HFFc6 (cell line): Measurements from ENCODE around the gene ZNF521. TPM values are rescaled to one million over a fixed set of nuclear protein-coding genes. Genes with fewer than 3 reads are reported as not detected.

Source experiments
- DNase-seq: peaks from one replicate; pipeline ENCODE4 v3.0.0-alpha.2; 2018
- H3K27ac Mint-ChIP-seq: 2 replicates; pipeline ENCODE4 v1.8.0; 2020; ENCODE audit warnings: mild to moderate bottlenecking, mixed read lengths
- H3K27me3 Mint-ChIP-seq: 2 replicates; pipeline ENCODE4 v1.8.0; 2021; ENCODE audit warnings: mild to moderate bottlenecking, moderate library complexity, mixed read lengths; ENCODE audit not compliant: insufficient read depth
- H3K36me3 Mint-ChIP-seq: 2 replicates; pipeline ENCODE4 v1.8.0; 2021; ENCODE audit warnings: low read depth, mixed read lengths
- H3K4me1 Mint-ChIP-seq: 2 replicates; pipeline ENCODE4 v1.8.0; 2020; ENCODE audit warnings: low read depth, mixed read lengths
- H3K4me3 Mint-ChIP-seq: 2 replicates; pipeline ENCODE4 v1.8.0; 2020; ENCODE audit warnings: mild to moderate bottlenecking, moderate library complexity, mixed read lengths
- H3K9me3 Mint-ChIP-seq: 2 replicates; pipeline ENCODE4 v1.8.0; 2020; ENCODE audit warnings: mild to moderate bottlenecking, mixed read lengths
- CTCF ChIP-seq: fragments of 200-600 bp; sonication (generic); IDR thresholded peaks from 2 replicates; pipeline ENCODE4 v1.5.0; 2021; ENCODE audit warnings: antibody characterized with exemption, mild to moderate bottlenecking
- total RNA-seq, 6 experiments: library from RNA; stranded (reverse); fragmentation: NEBNext Ultra II Directional; extraction: Animal tissue kit (Norgen Biotek cat#: 25700); gene quantifications; 2 replicates in 1 of 6; 3 replicates in 5 of 6; pipeline ENCODE4 v1.2.3, GENCODE V29; 2021

ZNF521 gene
- total RNA-seq, 6 experiments from 2014 or later: 0.27 to 5.3 (median 0.84) TPM

GRCh38 chr18:25346561-25346960 lies 5.4 kb downstream of the ZNF521 start:
- TF ChIP-seq CTCF: no peak
- H3K9me3 Mint-ChIP-seq: no peaks in the 10 kb centered on the region
- H3K4me3 Mint-ChIP-seq: no peak overlapping the region
- no peak for DNase-seq
- peaks cover 11% of the 10 kb centered on the region for H3K27me3 Mint-ChIP-seq
- H3K36me3 Mint-ChIP-seq: no peaks in the 10 kb centered on the region
- peaks cover 14% of the 10 kb centered on the region for H3K4me1 Mint-ChIP-seq
- no peak overlapping the region for H3K27ac Mint-ChIP-seq

DNA sequence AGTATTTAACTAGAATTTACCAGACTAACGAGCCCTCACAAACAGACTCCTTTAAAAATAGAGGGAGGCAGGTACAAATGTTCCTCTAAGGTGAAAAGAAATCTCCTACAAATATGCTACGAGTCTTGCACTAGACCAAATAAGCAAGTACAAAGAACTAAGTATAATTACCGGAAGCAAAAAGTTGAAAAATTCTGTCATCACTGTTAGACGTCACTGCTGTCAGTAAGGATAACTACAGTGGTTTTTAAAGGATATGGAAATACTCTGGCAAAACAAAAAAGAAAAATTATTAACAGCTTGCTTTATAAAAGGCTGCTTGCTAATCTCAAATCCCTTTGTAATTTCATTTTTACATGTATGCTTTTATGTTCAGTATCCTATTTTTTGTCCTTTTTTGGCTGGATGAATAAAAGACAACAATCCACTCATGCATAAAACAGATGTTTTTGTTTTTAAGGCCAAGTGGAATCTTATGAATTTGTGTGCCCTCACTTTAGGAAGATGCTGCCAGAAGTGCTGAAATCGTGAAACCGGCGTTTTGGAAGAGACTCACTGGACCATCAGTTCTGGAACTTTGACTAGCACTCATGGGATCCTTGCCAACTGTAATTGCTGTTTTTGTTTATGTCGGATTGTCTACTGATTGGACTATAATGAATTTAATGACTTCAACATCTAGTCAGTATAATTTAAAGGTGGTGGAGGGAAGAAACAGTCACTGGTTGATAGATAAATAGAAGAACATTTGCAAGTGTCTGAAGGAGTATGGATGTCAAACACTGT lies 6.7 kb downstream of the ZNF521 start:
- peak; percentile 8 for DNase-seq

DNA sequence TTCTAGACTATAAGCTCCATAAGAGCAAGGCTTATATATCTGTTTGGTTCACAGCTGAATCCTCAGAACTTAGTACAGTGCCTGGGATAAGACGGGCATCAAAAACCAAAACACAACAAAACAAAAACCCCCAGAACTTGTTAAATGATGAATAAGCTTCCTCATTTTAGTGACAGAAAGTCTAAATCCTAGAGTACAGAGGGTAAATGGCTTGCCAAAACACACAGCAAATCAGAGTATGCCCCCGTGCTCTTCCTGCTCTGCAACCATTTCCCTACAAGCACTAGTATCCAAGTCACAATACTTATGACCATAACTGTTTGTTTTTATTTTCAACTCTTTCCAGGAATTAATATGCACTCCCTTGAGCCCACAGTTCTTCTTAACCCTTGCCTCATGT lies 10.1 kb downstream of the ZNF521 start:
- Mint-ChIP-seq H3K36me3 (no peaks in the 10 kb centered on the region), H3K27ac (no peak overlapping the region), H3K9me3 (no peaks in the 10 kb centered on the region), H3K4me3 (no peak overlapping the region), H3K4me1 (no peaks in the 10 kb centered on the region), H3K27me3 (no peaks in the 10 kb centered on the region; the same call in 1 of the 2 replicates)
- no peak for DNase-seq
- no peak for TF ChIP-seq CTCF

More for the DNA sequence above, 6.7 kb downstream of the ZNF521 start:
- Mint-ChIP-seq H3K27ac (no peak overlapping the region), H3K36me3 (no peaks in the 10 kb centered on the region), H3K4me1 (peaks cover 9% of the 10 kb centered on the region), H3K27me3 (peaks cover 4% of the 10 kb centered on the region), H3K9me3 (no peaks in the 10 kb centered on the region), H3K4me3 (no peak overlapping the region)
- TF ChIP-seq CTCF: no peak

DNA sequence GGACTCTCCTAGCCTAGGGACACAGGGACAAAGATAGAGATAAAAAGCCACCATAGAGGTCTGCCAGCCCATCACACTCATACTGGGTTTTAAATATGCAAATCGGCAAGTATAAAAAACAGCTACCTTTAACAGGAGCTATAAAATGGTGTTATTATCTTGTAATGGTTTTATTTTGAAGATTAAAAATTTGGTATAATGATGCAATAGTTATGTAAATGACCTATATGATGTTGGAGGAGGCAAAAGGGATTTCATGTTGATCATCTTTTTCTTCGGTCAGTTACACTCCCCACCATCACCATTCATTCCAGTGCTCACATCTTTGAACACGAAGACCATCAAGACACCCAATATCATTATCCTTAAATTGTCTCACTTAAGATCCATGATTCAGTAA lies 11.2 kb downstream of the ZNF521 start:
- Mint-ChIP-seq H3K36me3 (no peaks in the 10 kb centered on the region), H3K4me3 (no peak overlapping the region), H3K27me3 (no peaks in the 10 kb centered on the region), H3K9me3 (no peaks in the 10 kb centered on the region), H3K27ac (no peak overlapping the region), H3K4me1 (no peaks in the 10 kb centered on the region)
- DNase-seq: no peak
- no peak for TF ChIP-seq CTCF

GRCh38 chr18:25335676-25336075 lies 16.3 kb downstream of the ZNF521 start:
- H3K9me3 Mint-ChIP-seq: no peaks in the 10 kb centered on the region
- H3K27me3 Mint-ChIP-seq: peaks cover 3% of the 10 kb centered on the region
- DNase-seq: no peak
- no peaks in the 10 kb centered on the region for H3K4me1 Mint-ChIP-seq
- H3K27ac Mint-ChIP-seq: no peak overlapping the region
- TF ChIP-seq CTCF: no peak
- no peaks in the 10 kb centered on the region for H3K36me3 Mint-ChIP-seq
- H3K4me3 Mint-ChIP-seq: no peak overlapping the region
